Stimulated activated CD4-positive, alpha-beta T cell treated with anti-CD3 and anti-CD28 coated beads, TNF-alpha, amount 100 ng/mL, for 24 hours (primary cell): Measurements from ENCODE around the gene KLK13.

Experiments
- DNase-seq, 3 experiments: peaks; one replicate each; pipeline ENCODE4 v3.0.0-alpha.2; 2020; ENCODE audit warnings: low read depth in 3 of 3

The KLK13 gene

DNA sequence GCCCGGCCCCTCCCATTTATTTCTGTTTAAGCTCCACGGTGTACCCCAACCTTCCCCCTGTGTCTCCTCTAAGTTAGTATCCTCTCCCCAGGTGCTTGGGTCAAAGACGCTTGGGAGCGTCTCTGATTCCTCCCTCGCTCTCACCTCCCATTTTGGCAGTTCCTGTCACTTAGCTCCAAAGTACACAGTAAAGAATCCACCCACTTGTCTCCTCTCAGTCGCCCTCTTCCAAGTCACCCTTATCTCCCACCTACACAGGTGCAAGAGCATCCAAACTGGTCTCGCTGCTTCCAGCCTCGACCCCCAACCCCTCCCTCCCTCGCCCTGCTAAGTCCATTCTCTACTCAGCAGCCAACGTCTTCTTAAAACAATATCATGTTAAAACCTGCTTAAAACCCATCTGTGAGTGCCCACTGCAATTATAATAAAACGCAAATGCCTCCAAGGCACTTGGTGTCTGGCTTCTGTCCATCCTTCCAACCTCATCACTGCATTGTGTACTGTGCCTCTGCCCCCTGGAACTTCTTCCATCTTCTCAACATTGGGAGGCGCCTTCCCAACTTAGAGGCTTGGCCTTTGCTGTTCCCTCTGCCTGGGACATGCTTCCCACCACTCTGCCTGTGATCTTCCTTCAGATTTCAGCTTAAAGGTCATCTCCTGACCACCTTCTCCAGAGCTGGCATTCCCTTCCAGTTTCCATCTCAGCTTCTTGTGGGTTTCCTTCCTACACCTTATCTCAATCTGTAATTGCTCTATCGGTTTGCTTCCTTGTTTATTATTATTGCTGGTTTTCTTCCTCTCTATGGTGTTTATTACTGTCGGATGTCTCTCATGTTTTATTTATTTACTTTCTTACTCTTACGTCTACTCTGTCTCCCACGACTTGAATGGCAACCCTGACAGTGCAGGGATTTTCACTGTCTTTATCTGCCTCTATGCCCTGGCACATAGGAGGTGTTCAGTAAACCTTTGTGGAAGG is 27.3 kb upstream of the KLK13 start:
- no peak for DNase-seq

DNA sequence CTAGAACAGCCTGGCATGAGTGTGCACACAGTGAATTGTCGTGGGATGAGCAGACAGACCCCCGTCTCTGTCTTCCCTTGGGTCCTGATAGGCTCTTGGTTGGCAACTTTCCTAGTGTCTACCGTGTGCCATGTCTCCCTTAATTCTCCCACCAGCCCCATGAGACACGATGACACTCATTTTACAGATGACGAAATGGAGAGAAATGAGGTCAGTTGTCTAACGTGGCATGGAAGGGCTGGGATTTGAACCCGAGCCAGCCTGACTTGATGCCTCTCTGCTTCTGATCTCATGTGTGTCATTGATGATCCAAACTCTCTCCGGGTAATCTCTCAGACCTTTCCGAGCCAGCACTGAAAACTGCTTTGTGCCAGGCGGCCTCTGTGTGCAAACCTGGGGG is 26.2 kb upstream of the KLK13 start:
- no peak for DNase-seq

DNA sequence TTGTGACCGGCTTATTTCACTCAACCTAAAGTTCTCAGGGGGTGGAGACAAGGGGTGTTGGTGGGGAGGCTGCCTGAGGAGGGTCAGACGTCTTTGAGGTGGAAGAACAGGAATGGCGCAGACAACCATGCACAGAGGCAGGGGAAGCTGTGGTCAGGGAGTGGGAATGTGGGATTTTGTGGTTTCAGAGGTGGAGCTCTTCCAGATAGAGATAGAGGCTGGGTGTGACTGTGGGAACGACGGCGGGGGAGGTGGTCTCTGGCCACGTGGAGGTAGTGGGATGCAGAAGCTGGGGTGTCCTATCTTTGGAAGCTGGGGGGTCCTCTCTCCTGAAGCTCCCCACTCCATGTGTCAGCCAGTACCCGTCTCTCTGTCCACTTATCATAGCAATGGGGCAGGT is 25.6 kb upstream of the KLK13 start:
- no peak for DNase-seq

DNA sequence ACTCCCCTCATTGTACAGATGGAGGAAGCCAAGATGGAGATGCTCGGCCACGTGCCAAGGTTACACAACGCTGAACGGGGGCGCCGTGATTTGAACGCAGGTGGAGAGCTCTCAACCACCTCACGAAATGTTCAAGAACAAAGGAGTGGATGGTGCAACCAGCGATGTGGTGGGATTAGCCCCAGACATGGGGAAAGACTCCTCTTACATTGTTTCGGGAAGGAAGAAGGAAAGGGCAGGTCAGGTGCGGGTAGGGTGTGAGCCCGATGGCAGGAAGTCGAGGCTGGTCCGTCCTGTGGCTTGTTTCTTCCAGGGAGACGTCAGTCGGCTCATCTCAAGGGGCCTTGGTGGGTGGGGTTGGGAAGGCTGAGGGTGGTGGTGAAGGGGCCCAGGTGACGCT is 24.9 kb upstream of the KLK13 start:
- no peak for DNase-seq

DNA sequence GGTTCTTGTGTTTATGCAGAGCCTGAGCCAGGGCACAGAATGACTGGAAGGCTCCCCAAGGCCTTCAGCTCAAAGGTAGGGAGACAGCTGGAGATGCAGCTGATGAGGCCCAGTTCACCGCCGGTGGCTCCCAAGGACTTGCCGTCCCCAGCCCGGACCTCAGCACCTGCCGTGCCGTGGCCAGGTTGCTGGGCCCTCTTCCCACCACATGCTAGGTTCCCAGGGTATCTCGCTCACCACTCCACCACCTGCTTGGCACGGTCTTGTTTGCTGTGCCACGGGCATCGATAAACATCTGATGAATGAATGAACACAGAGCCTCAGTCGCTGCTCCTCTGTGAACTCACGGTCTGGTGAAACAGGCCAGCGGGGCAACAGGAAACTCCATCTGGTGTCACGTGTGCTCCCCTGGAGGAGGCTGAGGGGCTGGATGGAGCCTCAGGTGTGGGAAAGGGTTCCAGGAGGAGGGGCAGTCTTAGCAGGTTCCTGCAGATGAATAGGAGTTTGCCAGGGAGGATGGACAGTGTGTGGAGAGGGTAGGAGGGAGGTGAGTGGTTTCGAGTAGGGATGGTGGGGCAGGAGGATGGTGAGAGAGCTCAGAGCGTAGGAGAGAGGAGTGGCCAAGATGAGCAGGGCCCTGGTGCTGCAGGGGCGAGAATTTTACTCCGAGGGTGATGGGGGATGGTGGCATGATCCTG is 21.4 kb upstream of the KLK13 start:
- no peak for DNase-seq

DNA sequence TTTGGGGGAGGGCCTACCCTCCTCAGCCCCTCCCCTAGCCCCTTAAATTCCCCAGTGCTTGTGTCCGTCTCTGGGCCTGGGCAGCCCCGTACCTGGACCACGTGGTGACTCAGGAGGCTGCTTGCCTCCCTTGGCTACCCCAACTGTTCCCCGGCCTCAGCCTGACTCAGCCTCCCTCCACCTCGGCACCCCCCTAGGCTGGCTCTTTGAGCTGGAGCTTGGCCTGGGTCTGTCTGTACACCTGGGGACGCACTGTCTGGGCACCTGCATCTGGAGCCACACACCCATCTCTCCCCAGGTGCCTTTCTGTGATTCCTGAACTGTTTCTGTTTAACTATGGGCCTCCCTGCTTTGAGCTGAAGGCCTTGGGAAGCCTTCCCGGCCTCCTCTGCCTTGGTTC is 19.6 kb upstream of the KLK13 start:
- DNase-seq = no peak

DNA sequence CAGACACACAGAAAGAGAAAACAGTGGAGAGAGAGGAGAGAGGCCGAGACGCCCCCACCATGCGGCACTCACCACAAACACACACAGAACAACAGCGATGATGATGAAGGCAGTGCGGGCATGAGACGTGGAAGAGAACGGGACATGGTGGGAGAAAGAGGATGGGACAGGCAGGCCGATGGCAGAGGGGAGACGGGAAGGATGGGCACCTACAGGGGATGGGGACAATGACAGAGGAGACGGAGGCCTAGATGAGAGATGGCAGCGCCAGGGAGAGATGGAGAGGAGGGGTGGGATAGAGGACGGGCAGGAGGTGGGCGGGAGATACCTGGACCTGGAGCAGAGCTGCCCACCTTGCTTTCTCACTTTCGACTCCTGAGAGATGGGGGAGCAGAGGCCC is 18.9 kb upstream of the KLK13 start:
- DNase-seq = no peak

DNA sequence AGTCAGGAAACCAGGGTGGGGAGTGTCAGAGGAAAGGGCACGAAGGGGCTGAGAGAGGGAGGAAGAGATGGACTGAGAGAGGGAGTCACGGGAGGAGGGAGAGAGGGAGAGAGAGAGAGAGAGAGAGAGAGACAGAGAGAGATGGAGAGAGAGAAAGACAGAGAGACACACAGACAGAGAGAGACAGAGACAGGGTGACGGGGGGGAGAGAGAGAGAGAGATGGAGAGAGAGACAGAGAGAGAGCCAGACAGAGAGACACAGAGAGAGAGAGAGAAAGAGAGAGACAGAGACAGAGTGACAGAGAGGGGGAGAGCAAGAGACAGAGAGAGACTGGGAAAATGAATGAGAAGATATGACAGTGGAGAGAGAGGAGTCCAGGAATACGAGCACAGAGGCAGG is 18.3 kb upstream of the KLK13 start:
- no peak for DNase-seq

DNA sequence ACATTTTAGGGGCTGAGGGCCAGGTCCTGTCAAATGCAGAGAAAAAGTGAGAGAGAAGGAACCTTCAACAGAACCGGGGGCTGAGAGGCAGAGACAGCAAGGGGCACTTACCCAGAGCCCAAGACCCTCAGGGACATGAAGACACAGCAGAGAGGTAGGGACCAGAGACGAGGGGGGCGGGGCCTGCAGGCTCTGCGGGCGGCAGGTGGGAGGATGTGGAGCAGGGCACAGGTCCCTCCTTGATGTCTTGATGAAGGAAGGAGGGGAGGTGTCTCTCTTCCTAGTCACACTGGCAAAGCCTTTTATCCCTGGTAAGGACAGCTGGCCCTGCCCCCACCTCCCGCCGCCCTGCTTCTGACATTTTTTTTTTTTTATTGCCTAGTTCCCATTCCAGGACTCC is 17.7 kb upstream of the KLK13 start, which contains the start of gene KLK14:
Gene KLK14 (minus strand): TSS at position 277 of the 400 bp plus-strand sequence. CDS start 273 bp downstream, at position 4.
- no peak for DNase-seq

DNA sequence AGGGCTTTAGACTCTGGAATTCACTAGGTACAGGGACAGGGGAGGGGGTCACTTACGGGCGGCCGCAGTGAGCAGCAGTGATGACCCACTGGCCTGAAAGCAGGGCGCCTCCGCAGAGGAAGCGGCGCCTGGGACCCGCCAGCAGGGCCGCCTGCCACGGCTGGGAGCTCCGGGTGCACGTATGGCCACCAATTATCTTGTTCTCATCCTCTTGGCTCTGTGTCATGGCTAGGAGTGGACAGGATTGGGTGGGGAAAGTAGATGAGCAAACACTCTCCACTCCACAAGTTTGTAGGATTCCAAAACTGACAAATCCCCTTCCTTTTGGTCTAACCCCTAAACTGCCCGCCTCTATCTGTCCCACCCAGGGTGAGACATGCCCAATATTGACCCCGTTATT is 16.6 kb upstream of the KLK13 start:
- DNase-seq = no peak

DNA sequence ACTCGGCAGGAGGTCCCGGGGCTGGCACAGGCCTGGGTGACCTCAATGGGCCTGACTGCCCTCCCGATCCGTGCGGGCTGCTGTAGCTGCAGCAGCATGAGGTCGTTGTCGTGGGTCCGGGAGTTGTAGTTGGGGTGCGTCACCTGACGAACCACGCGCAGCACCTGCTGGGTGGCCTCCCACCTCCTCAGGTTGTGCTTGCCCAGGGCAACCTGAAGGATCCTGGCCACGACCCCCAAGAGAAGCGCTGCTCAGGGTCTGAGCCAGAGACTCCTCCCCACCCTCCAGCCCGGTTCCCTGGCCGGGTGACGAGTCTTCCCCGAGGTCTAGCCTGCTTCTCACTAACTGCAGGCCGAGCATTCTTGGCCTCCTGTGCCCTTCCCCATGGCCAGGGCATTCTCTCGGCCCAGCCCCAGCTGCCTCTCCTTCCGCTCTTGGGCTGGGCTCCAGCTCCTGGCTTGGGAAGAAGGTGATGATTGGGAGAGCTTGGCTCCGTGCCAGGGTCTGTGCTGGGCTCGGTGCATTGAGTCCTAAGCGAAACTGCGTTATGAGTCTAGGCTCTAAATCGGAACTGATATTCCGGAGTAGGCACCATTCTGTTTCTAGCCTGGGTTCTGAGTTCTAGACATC is 14.7 kb upstream of the KLK13 start:
- no peak for DNase-seq

DNA sequence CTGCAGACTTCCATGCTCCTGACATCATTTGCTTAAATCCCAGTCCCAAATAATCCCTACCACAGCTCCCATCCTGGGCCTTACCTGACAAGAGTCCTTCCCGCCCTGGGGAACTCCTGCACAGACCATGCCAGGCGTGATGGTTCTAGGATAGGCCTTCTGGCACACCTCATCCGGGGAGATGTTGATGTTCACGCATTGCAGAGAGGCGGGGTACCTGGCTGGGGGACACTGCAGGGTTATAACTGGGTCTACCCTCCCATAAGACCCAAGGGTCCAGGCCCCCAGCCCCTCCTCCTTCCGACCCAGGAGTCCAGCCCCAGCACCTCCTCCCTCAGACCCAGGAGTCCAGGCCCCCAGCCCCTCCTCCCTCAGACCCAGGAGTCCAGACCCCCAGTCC is 13.8 kb upstream of the KLK13 start:
- no peak for DNase-seq

DNA sequence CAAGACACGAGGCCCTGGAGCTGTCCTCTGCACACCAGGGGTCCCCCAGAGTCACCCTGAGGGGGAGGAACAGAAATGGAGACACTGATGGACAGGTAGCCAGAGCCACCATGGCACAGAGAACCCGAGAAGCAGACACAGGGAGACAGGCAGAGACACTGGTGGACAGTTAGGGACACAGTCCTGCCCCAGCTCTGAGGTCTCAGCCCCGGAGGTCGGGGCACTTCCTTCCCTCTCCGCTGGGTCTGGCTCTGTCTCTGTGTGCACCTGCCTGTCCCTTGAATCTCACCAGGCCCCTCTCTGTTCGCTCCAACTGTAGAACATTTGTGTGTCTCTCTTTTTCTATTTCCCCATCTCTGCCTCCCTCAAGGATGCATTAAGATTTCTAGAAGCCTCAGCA is 13.2 kb upstream of the KLK13 start:
- no peak for DNase-seq

DNA sequence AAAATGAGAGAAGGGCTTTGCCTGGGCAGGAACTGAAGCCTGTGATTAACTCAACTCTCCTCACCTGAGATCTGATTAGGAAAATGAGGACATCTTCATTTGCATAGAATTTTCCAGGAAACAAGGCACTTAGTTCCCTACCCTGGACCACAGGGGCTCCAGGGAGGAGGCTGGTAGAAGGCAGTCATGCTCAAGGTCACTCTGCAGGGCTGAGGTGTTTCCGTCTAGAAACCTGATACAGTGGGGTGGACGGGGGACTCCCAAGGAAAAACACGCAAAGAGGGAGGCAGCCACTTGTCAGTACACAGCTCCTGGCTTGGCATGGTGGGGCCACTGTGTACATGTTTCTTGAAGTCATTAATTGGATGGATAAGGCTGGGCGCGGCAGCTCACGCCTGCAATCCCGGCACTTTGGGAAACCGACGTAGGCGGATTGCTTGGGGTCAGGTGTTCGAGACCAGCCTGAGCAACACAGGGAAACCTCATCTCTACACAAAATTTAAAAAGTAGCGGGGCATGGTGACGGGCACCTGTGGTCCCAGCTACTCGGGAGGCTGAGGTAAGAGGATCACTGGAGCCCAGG is 11.8 kb upstream of the KLK13 start:
- no peak for DNase-seq

DNA sequence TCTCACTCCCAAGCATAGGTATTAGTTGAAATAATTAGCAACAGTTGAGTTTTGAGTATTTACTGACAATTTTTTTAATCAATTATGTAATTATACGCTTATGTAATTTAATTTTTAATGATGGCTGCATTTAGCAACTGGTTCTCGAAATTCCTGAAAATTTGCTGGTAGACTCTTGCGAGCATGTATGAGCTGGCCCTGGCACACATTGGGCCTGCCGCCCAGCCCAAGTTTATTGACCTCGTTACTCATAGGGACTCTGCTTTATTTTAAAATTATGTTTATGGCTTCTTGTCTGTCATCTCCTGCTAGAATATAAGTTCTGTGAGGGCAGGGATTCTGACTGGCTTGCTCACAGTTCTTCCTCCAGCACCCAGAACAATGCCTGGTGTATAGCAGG is 11.1 kb upstream of the KLK13 start:
- no peak for DNase-seq

DNA sequence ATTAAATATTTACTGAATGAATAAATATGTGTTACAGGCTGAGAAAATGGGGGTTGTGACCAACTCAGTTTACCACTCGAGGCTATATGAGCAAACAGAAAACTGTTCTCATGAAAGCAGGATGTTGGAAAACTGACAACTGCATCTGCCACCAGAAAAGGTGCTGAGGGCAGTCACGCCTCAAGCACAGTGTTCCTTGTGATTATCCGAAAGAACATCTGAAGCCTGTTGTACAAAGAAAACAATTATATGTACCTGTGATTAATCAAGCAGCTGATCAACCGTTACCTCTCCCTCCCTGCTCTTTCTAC is 6.2 kb upstream of the KLK13 start:
- no peak for DNase-seq

DNA sequence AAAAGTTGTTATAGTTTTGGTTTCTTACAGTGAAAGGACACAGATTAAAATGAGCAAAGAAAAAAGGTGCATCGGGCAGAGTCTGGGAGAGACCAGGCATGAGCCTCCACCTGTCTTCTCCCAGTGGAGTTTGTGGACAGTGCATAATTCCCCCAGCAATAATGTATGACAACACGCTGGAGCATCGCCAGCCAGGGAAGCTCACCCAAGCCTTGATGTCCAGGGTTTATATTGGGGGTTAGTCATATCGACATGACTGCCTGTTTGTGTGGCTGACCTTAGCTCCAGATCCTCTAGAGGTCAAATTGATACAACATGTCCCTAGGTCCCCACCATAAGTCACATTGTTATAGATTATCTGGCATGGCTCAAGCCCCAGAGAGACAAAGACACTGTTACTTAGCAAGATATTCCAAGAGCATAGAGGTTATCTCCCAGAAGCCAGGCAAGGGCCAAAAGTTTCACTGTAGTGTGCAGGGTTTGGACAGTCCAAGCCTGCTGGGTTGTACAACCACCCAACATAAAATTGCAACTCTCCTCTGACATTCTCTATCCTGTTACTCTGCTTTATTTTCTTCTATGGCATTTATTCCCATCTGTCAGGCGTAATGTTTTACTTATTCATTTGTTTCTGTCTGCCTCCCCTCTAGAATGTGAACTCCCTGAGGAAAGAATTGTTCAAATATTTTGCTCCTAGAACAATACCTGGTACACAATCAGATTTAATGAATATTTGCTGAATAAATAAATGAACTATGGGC is 5.6 kb upstream of the KLK13 start:
- DNase-seq = no peak

DNA sequence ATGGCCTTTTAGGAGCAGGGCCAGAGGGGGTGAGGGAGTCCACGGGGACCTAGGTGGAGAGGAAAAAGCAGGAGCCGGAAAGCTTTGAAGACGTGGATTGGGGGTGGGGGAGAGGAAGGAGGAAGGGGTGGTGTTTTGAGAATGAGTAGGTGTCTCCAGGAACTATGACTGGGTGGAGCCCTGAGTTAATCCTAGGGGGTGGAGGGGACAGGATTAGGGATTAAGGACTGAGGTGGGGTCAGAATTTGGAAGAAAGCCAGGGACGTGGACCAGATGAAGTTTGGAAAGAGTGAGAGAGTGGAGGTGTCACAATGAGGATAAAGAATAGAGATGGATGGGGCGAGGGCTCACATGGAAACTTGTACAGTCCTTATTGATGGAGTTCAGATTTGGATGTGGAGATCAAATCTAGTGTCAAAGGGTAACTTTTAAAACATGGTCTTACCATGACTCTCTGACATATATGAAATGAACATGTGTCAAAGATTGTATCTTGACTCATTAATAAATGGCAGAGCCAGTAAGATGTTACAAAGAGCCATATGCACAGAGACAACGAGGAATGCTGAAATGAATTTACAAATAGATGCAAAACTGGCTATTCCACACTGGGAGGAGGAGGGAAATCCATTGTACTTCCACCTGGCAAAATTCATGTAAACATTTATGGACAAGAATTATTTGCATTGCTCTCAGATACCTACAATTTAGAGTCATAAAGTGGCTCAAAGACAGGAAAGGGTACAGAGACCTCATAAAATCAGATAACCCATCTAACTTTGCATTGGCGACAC is 1.7 kb upstream of the KLK13 start:
- DNase-seq = no peak

DNA sequence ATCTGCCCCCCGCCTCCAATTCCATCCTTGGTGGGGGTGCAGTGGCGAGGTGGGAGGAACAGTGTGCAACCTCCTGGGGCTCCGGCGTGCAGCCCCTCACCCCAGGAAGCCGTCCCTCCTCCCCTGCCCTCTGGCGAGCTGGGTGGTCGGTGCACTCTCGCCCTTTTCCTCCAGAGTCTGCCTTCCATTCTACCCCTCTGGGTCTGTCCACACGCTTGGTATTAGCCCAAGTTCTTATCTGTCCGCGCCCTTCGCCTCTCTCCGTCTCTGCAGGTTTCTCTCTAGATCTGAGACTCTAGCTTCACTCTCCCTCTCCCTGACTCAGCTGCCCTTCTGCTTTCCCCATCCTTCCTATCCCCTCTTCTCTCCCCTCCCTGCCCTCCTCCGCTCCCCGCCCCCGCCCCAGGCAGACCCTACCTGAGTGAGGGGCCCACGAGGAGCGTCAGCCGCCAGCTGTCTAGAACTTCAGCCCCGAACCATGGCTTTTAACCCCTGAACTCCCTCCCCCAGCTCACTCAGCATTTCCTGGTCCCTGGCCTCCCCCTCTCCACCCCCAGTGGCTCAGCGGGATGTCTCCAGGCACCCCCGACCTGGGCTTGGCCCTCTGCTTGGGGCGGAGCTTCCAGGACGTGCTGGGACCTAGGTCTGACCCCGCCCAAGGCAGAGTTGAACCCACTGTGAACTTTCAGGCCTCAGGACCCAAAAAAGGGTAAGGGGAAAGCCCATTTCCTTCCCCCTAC is 499 bp upstream of the KLK13 start:
- DNase-seq = no peak

DNA sequence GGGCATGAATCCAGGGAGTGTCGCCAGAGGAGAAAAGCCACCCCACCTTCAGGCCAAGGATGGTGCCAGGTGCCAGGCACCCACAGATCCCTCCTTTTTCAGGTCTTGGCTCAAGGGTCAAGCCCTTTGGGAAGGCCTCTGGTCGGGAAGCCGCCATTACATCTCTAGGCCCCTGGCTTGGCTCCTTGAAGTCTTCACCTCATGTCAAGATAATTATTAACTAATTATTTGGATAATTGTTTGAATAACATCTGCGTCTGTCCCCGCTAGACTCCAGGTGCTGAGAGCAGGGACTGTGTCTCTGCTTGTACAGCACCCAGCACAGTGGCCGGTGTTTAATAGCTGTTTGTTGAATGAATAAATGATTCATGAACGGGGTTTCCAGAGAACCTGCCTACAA is 1.2 kb downstream of the KLK13 start:
- no peak for DNase-seq
